Measurements from ENCODE around the gene ACTL9. TPM values are rescaled to one million over a fixed set of nuclear protein-coding genes. Genes with fewer than 3 reads are reported as not detected.

ACTL9 gene
- total RNA-seq, 2 donors from 2014 or later: not detected

DNA sequence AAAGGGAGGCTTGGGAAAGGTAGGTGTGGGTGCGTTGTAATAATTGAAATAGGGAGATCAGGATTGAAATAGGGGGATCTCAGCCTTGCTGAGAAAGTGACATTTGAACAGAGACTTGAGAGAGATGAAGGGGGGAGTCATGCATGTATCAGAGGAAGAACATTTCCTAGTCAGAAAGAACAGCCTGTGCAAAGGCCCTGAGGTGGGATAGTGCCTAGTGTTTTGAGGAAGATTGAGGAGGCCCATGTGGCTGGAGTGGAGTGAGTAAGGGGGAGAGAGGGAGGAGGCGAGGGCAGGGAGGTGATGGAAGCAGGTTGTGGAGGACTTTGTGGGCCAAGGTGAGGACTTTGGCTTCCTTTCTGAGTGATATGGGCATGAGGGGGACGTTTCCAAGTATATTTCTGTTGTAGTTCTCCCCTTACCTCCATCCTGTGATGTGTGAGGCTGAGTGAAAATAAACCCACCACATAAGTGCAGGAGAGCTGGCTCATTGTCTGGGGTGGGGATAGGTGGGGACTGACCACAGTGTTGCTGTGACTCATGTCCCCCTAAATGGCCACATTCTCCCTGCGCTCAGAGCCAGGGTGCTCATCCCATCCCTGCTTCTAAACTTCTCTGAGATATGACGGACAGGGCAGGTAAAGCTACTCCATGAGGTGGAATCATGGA, 17.8 kb downstream of the ACTL9 start:
- TF ChIP-seq POLR2A (IDR thresholded peaks at IDR 0.05): no peak
- TF ChIP-seq CTCF (IDR thresholded peaks at IDR 0.05): no peak
- no peaks in the 10 kb centered on the region for H3K36me3 ChIP-seq (replicated peaks in 1 of 2; ENCODE audit: insufficient read depth in 1 of 2, low read depth in 2 of 2)
- ATAC-seq (no peak), DNase-seq (no peak)
- peaks cover 0 to 9% (median 0%) of the 10 kb centered on the region in 3 donors for H3K9me3 ChIP-seq
- no peak overlapping the region for H3K27ac ChIP-seq
- 56 to 63% methylated on average over 5 of the region's 5 CpGs for WGBS, 2 donors
- no peaks in the 10 kb centered on the region for H3K4me1 ChIP-seq
- intact Hi-C loops (cut with DNase I): no loop called here
- H3K27me3 ChIP-seq: no peaks in the 10 kb centered on the region
- H3K4me3 ChIP-seq: no peak overlapping the region

- H3K36me3 ChIP-seq (replicated peaks in 1 of 2; ENCODE audit: insufficient read depth in 1 of 2, low read depth in 2 of 2): no peaks in the 10 kb centered on the region
- ATAC-seq: no peak
- no peak overlapping the region for H3K27ac ChIP-seq
- H3K4me1 ChIP-seq: no peaks in the 10 kb centered on the region
- TF ChIP-seq POLR2A (IDR thresholded peaks at IDR 0.05): no peak
- TF ChIP-seq CTCF (IDR thresholded peaks at IDR 0.05): no peak
- H3K9me3 ChIP-seq: peaks cover 0 to 9% (median 0%) of the 10 kb centered on the region in 3 donors
- H3K27me3 ChIP-seq: no peaks in the 10 kb centered on the region
- no peak overlapping the region for H3K4me3 ChIP-seq
- intact Hi-C loops (cut with DNase I): no loop called here
- no peak for DNase-seq
These were observed 20.3 kb downstream of the ACTL9 start for GRCh38 chr19:8678244-8678807.

- 54 to 58% methylated on average over 3 of the region's 3 CpGs for WGBS, 2 donors
- H3K4me1 ChIP-seq: no peaks in the 10 kb centered on the region
- no peak for DNase-seq
These were observed 23.5 kb downstream of the ACTL9 start for GRCh38 chr19:8675066-8675465.

DNA sequence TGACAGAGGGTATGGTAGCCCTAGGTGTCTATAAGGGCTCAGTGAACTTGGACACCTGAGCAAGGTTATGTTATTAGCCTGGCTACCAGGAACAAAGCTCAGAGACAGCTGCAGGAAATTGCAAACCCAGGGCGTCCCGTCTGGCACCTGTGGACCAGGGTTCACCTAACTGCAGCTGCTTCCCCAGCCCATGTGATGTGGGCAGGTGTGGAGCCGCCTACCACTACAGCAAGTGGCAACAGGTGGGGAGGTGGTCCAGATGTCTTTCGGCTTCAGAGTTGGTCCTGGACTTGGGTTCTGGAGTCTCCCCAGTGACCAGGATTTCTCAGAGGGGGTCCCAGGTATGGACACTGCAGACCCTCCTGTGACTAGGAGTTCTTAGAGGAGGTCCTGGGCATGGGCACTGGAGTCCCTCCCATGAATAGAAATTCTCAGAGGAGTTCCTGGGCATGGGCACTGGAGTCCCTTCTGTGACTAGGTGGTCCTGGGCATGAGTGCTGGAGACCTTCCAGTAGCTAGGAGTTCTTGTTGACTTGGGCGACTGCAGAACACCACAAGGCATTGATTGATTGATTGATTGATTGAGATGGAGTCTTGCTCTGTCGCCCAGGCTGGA, 25.2 kb downstream of the ACTL9 start:
- no peaks in the 10 kb centered on the region for H3K9me3 ChIP-seq
- no peak for ATAC-seq
- 49% methylated on average over 2 to 6 of the region's 6 CpGs for WGBS, 2 donors

More at GRCh38 chr19:8675066-8675465, 23.5 kb downstream of the ACTL9 start:
- no peak for ATAC-seq
- no peak overlapping the region for H3K4me3 ChIP-seq
- H3K27me3 ChIP-seq: no peaks in the 10 kb centered on the region
- no peaks in the 10 kb centered on the region for H3K36me3 ChIP-seq (replicated peaks in 1 of 2; ENCODE audit: insufficient read depth in 1 of 2, low read depth in 2 of 2)
- intact Hi-C loops (cut with DNase I): no loop called here
- TF ChIP-seq CTCF (IDR thresholded peaks at IDR 0.05) (no peak), POLR2A (IDR thresholded peaks at IDR 0.05) (no peak)
- H3K9me3 ChIP-seq: no peaks in the 10 kb centered on the region
- H3K27ac ChIP-seq: no peak overlapping the region

More for the DNA sequence above, 25.2 kb downstream of the ACTL9 start:
- Histone ChIP-seq H3K4me3 (no peak overlapping the region), H3K36me3 (replicated peaks in 1 of 2; ENCODE audit: insufficient read depth in 1 of 2, low read depth in 2 of 2) (no peaks in the 10 kb centered on the region), H3K4me1 (no peaks in the 10 kb centered on the region), H3K27me3 (no peaks in the 10 kb centered on the region), H3K27ac (no peak overlapping the region)
- intact Hi-C loops (cut with DNase I): no loop called here
- TF ChIP-seq CTCF (IDR thresholded peaks at IDR 0.05) (no peak), POLR2A (IDR thresholded peaks at IDR 0.05) (no peak)
- no peak for DNase-seq
